Tibial artery (tissue), 4 donors: ENCODE data around the gene PDE6A.
"Not testable (repeated sequence)": the region's sequence is repeated elsewhere in the genome, so short reads cannot be mapped to it uniquely, and the experiment has no call there.

Experiments
- DNase-seq, 2 donors: peaks; one replicate each; pipeline ENCODE4 v3.0.0-alpha.2; 2019
- H3K27ac ChIP-seq, 2 donors: fragments of 200-600 bp; sonication (generic) in 1 of 2; 1 replicate in 1 of 2; 2 replicates in 1 of 2; pipeline ENCODE4 v1.5.1; 2018 to 2019; ENCODE audit warnings: mild to moderate bottlenecking in 1 of 2
- H3K27me3 ChIP-seq, 2 donors: fragments of 200-600 bp; sonication (generic) in 1 of 2; one replicate each; pipeline versions ENCODE4 v1.5.1 to v1.6.0; 2016 to 2019
- H3K36me3 ChIP-seq, 3 donors: fragments of 200-600 bp; sonication (generic) in 2 of 3; one replicate each; pipeline ENCODE4 v1.5.1; 2016 to 2019; ENCODE audit warnings: mild to moderate bottlenecking in 2 of 3
- H3K4me1 ChIP-seq, 4 donors: fragments of 200-600 bp; sonication (generic) in 2 of 4; 1 replicate in 3 of 4; 2 replicates in 1 of 4; pipeline ENCODE4 v1.5.1; 2016 to 2019
- H3K4me3 ChIP-seq, 2 donors: fragments of 200-600 bp; sonication (generic) in 1 of 2; 1 replicate in 1 of 2; 2 replicates in 1 of 2; pipeline ENCODE4 v1.5.1; 2018 to 2019; ENCODE audit warnings: mild to moderate bottlenecking in 2 of 2
- H3K9me3 ChIP-seq, 3 donors: fragments of 200-600 bp; sonication (generic) in 1 of 3; one replicate each; pipeline ENCODE4 v1.5.1; 2016 to 2019
- intact Hi-C: fragments of 100-400 bp; cut with DNase I; formaldehyde crosslinking; loops from one replicate; pipeline ENCODE4 v1.15.0; 2023; ENCODE audit warnings: low total_unique reads
- TF ChIP-seq, protein P1 (sequence below), 2 experiments: fragments of 200-600 bp in 1 of 2; fragments of 450-650 bp in 1 of 2; IDR thresholded peaks; one replicate each; pipeline ENCODE4 v1.5.1; 2017 to 2019; ENCODE audit warnings: antibody characterized with exemption in 2 of 2, mild to moderate bottlenecking in 1 of 2, moderate library complexity in 1 of 2

Gene PDE6A

DNA sequence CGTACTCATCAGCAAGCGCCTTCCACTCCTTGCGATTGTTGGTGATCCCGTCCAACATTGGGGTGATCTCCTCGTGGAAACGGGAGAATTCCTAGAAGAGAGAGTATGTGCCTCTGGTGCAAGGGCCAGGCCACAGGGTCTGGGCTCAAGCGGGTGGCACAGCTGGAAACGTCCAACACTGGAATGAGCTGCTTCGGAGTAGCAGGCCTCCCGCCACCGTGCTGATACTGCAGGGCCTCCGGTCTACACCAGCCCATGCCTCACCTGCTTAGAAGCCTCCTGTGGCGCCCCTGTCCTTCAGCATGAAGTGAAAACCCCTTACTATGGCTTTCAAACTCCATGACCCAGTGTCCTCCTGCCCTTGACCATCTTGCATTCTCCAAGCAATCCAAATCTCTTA, 81.4 kb downstream of the PDE6A start:
- H3K9me3 ChIP-seq: no peaks in the 10 kb centered on the region
- H3K27me3 ChIP-seq: no peaks in the 10 kb centered on the region
- H3K27ac ChIP-seq: no peak overlapping the region
- DNase-seq: no peak
- no peaks in the 10 kb centered on the region for H3K4me1 ChIP-seq
- intact Hi-C loops: no loop called here
- TF ChIP-seq, protein P1, sequence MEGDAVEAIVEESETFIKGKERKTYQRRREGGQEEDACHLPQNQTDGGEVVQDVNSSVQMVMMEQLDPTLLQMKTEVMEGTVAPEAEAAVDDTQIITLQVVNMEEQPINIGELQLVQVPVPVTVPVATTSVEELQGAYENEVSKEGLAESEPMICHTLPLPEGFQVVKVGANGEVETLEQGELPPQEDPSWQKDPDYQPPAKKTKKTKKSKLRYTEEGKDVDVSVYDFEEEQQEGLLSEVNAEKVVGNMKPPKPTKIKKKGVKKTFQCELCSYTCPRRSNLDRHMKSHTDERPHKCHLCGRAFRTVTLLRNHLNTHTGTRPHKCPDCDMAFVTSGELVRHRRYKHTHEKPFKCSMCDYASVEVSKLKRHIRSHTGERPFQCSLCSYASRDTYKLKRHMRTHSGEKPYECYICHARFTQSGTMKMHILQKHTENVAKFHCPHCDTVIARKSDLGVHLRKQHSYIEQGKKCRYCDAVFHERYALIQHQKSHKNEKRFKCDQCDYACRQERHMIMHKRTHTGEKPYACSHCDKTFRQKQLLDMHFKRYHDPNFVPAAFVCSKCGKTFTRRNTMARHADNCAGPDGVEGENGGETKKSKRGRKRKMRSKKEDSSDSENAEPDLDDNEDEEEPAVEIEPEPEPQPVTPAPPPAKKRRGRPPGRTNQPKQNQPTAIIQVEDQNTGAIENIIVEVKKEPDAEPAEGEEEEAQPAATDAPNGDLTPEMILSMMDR (IDR thresholded peaks at IDR 0.05): no peak
- H3K36me3 ChIP-seq: no peaks in the 10 kb centered on the region
- no peak overlapping the region for H3K4me3 ChIP-seq

DNA sequence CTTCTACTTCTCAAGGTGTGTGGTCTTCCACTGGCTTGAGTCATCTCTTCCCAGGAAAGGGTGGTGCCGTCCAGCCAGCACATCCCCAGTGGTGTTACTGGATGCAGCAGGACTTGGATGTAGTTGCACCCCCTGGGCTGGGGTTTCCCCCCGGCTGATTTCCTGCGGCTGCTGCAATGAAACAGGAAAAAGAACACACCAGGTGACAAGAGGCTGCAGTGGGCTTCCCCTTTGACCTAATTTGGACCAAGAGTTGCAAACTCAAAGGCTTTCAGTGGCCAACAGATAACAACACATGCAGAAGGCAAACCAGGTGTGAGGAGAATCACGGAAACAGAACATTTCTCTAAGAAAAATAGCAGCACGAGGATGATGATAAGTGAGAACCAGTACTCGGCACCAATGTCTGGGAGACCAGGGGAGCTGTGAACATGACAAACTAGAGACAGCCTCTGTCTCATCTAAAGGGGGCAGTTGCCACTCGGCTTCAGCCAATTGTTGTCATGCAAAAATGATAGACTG, 83.7 kb downstream of the PDE6A start:
- intact Hi-C loops: no loop called here
- DNase-seq: no peak
- no peaks in the 10 kb centered on the region for H3K27me3 ChIP-seq
- TF ChIP-seq, protein P1 (IDR thresholded peaks at IDR 0.05): no peak
- no peak overlapping the region for H3K4me3 ChIP-seq
- no peak overlapping the region for H3K27ac ChIP-seq
- no peaks in the 10 kb centered on the region for H3K36me3 ChIP-seq
- no peaks in the 10 kb centered on the region for H3K4me1 ChIP-seq
- no peaks in the 10 kb centered on the region for H3K9me3 ChIP-seq

DNA sequence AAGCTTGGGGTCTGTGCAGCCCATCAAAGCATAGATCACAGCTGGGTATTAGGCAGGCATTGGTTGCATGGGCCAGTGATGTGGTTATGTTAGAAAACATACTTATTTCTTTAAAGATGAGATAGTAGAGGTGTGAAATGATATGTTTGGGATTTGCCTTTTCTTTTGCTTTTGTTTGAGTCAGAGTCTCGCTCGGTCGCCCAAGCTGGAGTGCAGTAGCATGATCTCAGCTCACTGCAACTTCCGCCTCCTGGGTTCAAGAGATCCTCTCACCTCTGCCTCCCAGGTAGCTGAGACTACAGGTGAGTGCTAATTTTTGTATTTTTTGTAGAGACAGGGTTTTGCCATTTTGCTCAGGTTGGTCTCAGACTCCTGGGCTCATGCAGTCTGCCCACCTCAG, 84.8 kb downstream of the PDE6A start:
- no peaks in the 10 kb centered on the region for H3K27me3 ChIP-seq
- intact Hi-C loops: no loop called here
- no peak overlapping the region for H3K4me3 ChIP-seq
- TF ChIP-seq, protein P1 (IDR thresholded peaks at IDR 0.05): no peak
- H3K4me1 ChIP-seq: no peaks in the 10 kb centered on the region
- H3K9me3 ChIP-seq: no peaks in the 10 kb centered on the region
- no peaks in the 10 kb centered on the region for H3K36me3 ChIP-seq
- no peak for DNase-seq
- no peak overlapping the region for H3K27ac ChIP-seq

DNA sequence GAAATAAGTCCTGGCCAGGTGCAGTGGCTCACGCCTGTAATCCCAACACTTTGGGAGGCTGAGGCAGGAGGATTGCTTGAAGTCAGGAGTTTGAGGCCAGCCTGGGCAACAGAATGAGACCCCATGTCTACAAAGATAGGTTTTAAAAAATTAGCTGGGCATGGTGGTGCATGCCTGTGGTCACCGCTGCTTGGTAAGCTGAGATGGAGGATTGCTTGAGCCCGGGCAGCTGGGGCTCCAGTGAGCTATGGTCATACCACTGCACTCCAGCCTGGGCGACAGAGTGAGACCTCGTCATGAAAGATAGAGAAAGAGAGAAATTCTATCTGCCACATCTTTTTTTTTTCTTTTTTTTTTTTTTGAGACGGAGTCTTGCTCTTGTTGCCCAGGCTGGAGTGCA, 86.1 kb downstream of the PDE6A start:
- H3K36me3 ChIP-seq, H3K4me1 ChIP-seq, H3K27me3 ChIP-seq, H3K27ac ChIP-seq, H3K4me3 ChIP-seq, DNase-seq, H3K9me3 ChIP-seq, intact Hi-C loops: not testable (repeated sequence)

DNA sequence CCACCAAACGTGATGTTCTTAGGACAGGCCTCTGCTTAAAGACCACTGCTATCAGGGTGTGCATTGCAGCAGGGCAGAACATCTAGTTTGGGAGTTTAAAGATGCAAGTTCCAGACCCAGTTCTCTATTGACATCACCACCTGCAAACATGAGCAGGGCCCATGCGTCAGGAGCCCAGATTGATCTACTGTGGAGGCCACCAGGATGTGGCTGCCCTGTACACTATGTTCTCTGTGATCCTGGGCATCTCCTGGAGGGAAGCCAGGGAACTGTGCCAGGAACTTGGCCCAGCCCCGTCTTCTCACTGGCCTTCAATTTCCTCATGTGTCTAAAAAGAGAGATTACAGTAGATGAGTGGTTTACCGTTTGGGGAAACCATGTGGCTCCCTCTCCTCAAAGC, 87.1 kb downstream of the PDE6A start:
- no peaks in the 10 kb centered on the region for H3K36me3 ChIP-seq
- H3K4me1 ChIP-seq: no peaks in the 10 kb centered on the region
- no peaks in the 10 kb centered on the region for H3K27me3 ChIP-seq
- DNase-seq: peak; percentile 75 to 86
- H3K27ac ChIP-seq: no peak overlapping the region
- H3K9me3 ChIP-seq: no peaks in the 10 kb centered on the region
- TF ChIP-seq, protein P1 (IDR thresholded peaks at IDR 0.05): no peak
- intact Hi-C loops: no loop called here
- H3K4me3 ChIP-seq: no peak overlapping the region

DNA sequence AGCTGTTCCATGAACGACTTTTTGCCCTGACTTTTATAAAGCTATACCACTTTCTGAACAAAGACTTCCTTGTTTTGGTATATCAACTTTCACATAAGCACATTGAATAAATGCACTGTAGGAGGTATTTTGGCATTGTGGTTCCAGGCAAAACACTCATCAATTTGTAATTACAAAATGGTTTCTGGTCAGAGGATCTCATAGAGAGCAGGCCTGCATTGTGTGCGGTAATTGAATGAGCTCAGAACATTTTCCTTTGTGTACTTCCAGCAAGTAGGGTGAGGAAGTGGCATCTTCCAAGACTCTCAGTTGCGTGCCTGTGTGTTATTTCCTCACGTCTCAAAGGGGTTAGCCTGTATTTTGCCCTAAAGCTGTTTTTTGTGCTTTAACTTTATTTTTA, 89.2 kb downstream of the PDE6A start:
- Histone ChIP-seq H3K36me3 (no peaks in the 10 kb centered on the region), H3K9me3 (no peaks in the 10 kb centered on the region), H3K4me1 (no peaks in the 10 kb centered on the region), H3K27ac (no peak overlapping the region), H3K4me3 (no peak overlapping the region), H3K27me3 (no peaks in the 10 kb centered on the region)
- DNase-seq: no peak
- intact Hi-C loops: no loop called here
- TF ChIP-seq, protein P1 (IDR thresholded peaks at IDR 0.05): no peak
